HTERT RPE-1 (cell line): ENCODE measurements around the gene LAD1.

ENCODE experiments used
- in situ Hi-C: fragments of 300-500 bp; cut with MboI; formaldehyde crosslinking; loops from 4 replicates; pipeline ENCODE4 v1.14.3; 2020; ENCODE audit warnings: low sequenced_read_pairs

LAD1 gene

GRCh38 chr1:201391651-201392511, 7.2 kb downstream of the LAD1 start:
- in situ Hi-C loops: no loop called here

GRCh38 chr1:201391225-201391624, 7.9 kb downstream of the LAD1 start:
- in situ Hi-C loops: no loop called here

GRCh38 chr1:201389051-201389450, 10.1 kb downstream of the LAD1 start:
- in situ Hi-C loops: no loop called here

GRCh38 chr1:201386208-201386607, 12.9 kb downstream of the LAD1 start:
- in situ Hi-C loops: no loop called here

GRCh38 chr1:201385299-201385891, 13.7 kb downstream of the LAD1 start:
- in situ Hi-C loops: no loop called here

GRCh38 chr1:201384406-201384782, 14.7 kb downstream of the LAD1 start:
- in situ Hi-C loops: no loop called here

GRCh38 chr1:201383647-201384405, 15.3 kb downstream of the LAD1 start:
- in situ Hi-C loops: no loop called here

GRCh38 chr1:201381130-201381529, 18.0 kb downstream of the LAD1 start:
- in situ Hi-C loops: no loop called here

- in situ Hi-C loops: no loop called here
These were observed 19.3 kb downstream of the LAD1 start for GRCh38 chr1:201379733-201380242.

GRCh38 chr1:201378804-201379203, 20.3 kb downstream of the LAD1 start:
- in situ Hi-C loops: no loop called here

GRCh38 chr1:201377611-201378092, 21.5 kb downstream of the LAD1 start, which contains the start of gene TNNT2:
TSS of gene TNNT2 (minus strand) at chr1:201377680. CDS start at chr1:201373254, 4,426 bp downstream.
- in situ Hi-C loops: no loop called here

- in situ Hi-C loops: no loop called here
These were observed 22.4 kb downstream of the LAD1 start for GRCh38 chr1:201376464-201377374.

- in situ Hi-C loops: no loop called here
These were observed 23.0 kb downstream of the LAD1 start for GRCh38 chr1:201376107-201376463.

- in situ Hi-C loops: no loop called here
These were observed 24.0 kb downstream of the LAD1 start for GRCh38 chr1:201375169-201375568.

GRCh38 chr1:201374364-201374763, 24.8 kb downstream of the LAD1 start:
- in situ Hi-C loops: no loop called here

- in situ Hi-C loops: no loop called here
These were observed 27.3 kb downstream of the LAD1 start for GRCh38 chr1:201371792-201372191.

- in situ Hi-C loops: no loop called here
These were observed 27.8 kb downstream of the LAD1 start for GRCh38 chr1:201371276-201371675.

GRCh38 chr1:201370500-201370899, 28.6 kb downstream of the LAD1 start:
- in situ Hi-C loops: no loop called here

GRCh38 chr1:201369209-201369608, 29.9 kb downstream of the LAD1 start:
- in situ Hi-C loops: no loop called here

- in situ Hi-C loops: no loop called here
These were observed 32.4 kb downstream of the LAD1 start for GRCh38 chr1:201366696-201367095.
